GM21786 (cell line): Measurements from ENCODE around the gene TNFSF8.
A peak's percentile ranks its signal among the peaks of the same experiment; 100 is the strongest.

ENCODE experiments used
- ATAC-seq: cut with Tn5 transposase; IDR thresholded peaks from one replicate; pipeline ENCODE4 v1.9.1; 2021; ENCODE audit not compliant: unreplicated experiment

The TNFSF8 gene

GRCh38 chr9:114906922-114907571, 23.3 kb downstream of the TNFSF8 start:
- ATAC-seq, result no peak

- ATAC-seq, result no peak
Measured at GRCh38 chr9:114905170-114905940, 25.0 kb downstream of the TNFSF8 start.

- no peak for ATAC-seq
Measured at GRCh38 chr9:114902786-114903524, 27.4 kb downstream of the TNFSF8 start.

- ATAC-seq, result no peak
Measured at GRCh38 chr9:114900942-114901802, 29.2 kb downstream of the TNFSF8 start.

- no peak for ATAC-seq
Measured at GRCh38 chr9:114899995-114900394, 30.4 kb downstream of the TNFSF8 start.

- ATAC-seq, result no peak
Measured at GRCh38 chr9:114899461-114899860, 30.9 kb downstream of the TNFSF8 start.

GRCh38 chr9:114898741-114899140, 31.6 kb downstream of the TNFSF8 start:
- ATAC-seq, result peak; percentile 74

- ATAC-seq, result no peak
Measured at GRCh38 chr9:114897196-114897595, 33.2 kb downstream of the TNFSF8 start.

- ATAC-seq, result no peak
Measured at GRCh38 chr9:114896344-114896743, 34.0 kb downstream of the TNFSF8 start.

GRCh38 chr9:114895521-114895991, 34.8 kb downstream of the TNFSF8 start:
- ATAC-seq, result no peak

GRCh38 chr9:114894609-114895433, 35.6 kb downstream of the TNFSF8 start:
- no peak for ATAC-seq

GRCh38 chr9:114894206-114894605, 36.2 kb downstream of the TNFSF8 start:
- ATAC-seq, result no peak

GRCh38 chr9:114893221-114894010, 37.0 kb downstream of the TNFSF8 start:
- ATAC-seq, result no peak

GRCh38 chr9:114889802-114890224, 40.6 kb downstream of the TNFSF8 start:
- ATAC-seq, result no peak

- no peak for ATAC-seq
Measured at GRCh38 chr9:114888607-114889006, 41.8 kb downstream of the TNFSF8 start.

- ATAC-seq, result no peak
Measured at GRCh38 chr9:114887963-114888362, 42.4 kb downstream of the TNFSF8 start.

GRCh38 chr9:114884787-114885452, 45.5 kb downstream of the TNFSF8 start:
- no peak for ATAC-seq

- ATAC-seq, result no peak
Measured at GRCh38 chr9:114883709-114884108, 46.7 kb downstream of the TNFSF8 start.
